Stimulated activated CD4-positive, alpha-beta T cell treated with anti-CD3 and anti-CD28 coated beads, Interleukin-12 subunit alpha, Interleukin-12 subunit beta, amount 100 ng/mL, for 24 hours (primary cell): ENCODE measurements around the gene CNTN4.
A peak's percentile ranks its signal among the peaks of the same experiment; 100 is the strongest.

Experiments
- DNase-seq, 2 experiments: peaks; one replicate each; pipeline ENCODE4 v3.0.0-alpha.2; 2020; ENCODE audit warnings: low read depth in 2 of 2

The CNTN4 gene

DNA sequence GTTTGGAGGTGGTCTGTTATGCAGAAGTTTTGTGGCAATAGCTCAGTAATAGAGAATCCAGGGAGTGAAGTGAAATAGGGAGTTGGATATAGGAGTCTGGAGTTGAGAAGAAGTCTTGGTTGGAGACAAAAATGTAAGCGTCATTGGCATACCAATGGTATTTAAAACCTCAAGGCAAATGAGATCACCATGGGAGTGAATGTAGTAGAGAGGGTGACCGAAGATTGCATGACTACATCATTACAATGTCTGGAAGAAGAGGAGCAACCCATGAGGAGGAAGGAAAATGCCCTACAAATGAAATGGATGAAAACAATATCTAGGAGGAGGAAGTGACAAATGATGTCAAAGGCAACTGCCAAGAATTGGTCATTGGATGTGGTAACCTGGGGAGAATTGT, 54.4 kb downstream of the CNTN4 start:
- DNase-seq = no peak

DNA sequence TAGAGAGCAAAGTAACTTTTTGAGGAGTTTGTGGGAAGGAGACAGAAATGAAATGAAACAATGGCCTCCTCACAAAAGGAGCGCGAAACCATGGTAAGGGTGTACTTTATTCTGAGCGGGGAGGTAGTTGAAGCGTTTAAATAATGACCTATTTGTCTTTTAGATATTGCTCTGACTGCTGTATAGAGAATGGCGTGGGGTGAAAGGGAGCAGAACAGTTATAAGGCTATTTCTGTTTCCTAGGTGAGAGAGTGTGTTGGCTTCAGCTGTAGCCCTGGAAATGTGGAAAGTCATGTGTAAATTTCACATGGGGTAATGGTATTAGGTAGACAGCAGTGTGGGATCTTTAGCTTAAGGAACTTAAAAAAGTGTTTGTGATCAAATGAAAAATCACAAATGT, 54.9 kb downstream of the CNTN4 start:
- no peak for DNase-seq

DNA sequence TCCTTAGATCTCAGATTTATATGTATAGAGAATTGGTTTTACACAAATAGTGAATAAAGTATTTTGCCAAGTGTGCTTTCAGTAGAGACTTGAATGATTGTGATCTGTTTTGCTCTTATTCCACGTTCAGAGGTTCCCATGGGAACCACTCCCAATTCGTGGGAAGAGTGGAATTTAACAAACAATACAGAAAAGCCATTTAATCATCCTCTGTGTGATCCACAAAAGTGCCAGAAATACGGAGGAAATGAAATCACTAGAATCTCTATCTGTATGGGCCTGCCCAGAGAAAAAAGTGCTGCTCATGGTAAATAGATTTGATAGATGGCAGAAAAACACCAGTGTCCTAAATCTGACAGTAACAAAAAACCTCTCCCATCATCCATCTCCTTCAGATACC, 56.0 kb downstream of the CNTN4 start:
- DNase-seq = no peak

DNA sequence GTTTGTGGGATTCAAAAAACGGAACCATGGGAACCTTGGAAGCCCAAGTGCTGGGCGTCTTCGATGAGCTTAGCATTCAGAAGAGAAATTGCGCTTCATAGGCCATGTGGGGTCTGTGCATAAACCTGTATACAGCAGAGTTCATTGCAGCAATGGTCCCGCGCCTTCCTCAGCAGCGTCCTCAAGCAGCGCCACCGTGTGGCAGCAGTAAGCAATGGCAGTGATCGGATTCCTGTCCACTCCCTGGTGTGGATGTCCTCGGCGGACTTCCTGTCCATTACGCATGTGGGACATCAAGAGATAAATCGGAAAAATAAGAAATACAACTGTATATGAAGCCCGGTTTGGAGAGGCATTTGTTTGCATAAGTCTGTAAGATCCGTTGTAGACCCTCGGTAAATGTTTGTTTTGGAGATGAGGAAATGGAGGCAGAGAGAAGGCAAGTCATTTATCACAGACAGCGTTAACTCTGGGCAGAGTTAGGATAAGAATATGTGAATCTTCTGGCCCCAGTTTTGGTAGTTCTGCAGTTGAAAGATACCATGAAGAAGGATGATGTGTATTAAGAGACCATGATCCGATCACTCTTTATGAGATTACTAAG, 57.7 kb downstream of the CNTN4 start:
- peak in 1 of 2 experiments; percentile 0 for DNase-seq

DNA sequence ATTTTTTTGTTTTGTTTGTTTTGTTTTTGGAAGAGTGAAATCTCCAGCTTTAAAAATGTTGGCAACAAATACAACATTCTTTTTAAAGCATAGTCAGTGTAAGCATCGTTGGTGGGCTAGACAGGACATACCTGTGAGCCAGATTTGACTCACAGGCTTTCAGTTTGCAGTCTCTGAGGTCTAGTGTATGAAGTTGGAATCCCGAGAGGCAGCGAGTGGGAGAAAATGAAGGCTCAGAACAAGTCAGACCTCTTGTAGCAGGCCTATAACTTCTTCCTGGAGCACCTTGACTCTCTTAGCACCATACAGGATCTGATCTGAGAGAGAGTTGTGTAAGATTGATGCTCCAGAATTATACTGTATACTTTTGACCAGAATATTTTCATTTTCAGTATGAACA, 60.2 kb downstream of the CNTN4 start:
- DNase-seq = no peak

DNA sequence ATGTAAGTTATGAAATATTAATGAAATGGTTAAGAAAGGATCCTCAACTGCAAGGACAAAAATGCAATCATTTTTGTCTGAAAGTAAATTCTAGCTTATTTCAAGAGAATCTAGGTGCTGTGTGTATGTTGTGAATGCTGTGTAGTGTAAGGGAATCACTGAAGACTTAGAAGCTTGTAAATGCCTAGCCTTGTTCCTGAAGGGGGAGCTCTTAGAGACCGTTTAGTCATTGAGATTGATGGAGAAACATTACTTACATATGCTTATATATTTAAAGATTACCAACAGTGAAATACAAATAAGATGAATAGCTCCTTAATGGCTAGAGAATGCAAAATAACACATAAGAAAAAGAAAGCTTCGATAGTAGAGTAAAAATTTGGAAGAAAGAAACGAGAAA, 67.9 kb downstream of the CNTN4 start:
- no peak for DNase-seq

DNA sequence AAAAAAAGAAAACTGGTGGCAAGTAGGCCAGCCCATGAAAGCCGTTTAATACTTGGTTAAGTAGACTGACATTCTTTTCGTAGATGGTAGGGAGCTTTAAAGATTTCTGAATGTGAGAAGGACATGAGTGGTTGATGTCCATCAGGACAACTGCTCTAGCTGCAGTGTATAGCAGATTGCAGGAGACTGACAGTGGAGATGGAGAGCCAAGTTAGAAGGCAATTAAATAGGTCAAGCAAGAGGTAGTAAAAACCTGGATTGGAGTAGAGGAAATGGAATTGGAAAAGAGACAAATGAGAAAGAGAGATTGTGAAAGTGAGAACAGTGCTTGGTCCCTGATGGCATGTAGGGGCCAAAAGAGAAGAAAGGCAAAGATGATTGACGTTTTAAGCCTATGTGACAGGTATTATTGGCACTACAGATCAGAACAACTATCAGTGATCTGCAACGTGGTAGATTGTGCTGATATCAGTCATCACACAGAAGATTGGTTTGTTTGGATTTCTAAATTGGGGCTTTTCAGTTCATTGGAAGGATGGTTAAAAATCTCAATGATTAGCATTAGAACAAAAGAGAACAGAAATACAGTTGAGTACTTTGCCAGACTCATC, 74.0 kb downstream of the CNTN4 start:
- DNase-seq = no peak

DNA sequence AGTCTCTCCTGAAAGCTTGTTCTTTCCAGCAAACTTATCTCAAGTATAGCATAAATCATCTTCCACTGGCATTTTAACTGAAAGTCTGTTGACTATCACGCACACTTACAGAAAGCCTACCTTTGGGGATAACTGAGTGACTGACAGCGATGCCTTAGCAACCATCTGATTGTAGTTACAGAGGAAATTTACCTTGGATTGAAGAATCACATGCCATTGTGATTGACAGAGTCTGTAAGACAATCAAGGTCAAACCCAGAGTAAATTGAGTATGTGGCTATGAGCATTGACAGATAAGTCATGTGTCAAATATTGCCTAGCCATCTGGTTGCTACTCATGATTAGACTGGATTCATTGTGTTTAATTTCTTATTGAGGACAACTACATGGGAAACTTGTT, 82.0 kb downstream of the CNTN4 start:
- no peak for DNase-seq

DNA sequence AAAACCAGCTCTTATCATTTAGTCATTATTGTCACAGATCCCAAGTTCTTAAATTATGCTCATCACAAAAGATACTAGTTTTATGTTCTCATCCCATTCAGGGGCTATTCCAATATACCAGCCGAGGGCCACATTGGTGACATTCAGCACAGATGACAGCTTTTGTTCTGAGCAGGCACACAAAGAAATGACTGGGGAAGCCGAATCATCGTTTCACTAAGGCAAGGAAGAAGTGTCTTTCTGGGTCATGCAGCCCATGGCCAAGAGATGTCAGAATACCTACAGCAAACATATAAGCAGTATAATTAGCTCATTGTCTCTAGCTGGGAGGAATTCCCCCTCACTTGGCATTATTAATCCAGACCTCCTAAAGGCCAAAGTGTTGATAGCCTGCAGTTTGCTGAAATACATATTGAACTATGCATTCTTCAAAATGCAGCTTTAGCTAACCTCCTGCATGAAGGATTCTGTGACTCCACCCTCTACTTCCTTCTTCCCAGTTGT, 100.2 kb downstream of the CNTN4 start:
- DNase-seq = no peak

DNA sequence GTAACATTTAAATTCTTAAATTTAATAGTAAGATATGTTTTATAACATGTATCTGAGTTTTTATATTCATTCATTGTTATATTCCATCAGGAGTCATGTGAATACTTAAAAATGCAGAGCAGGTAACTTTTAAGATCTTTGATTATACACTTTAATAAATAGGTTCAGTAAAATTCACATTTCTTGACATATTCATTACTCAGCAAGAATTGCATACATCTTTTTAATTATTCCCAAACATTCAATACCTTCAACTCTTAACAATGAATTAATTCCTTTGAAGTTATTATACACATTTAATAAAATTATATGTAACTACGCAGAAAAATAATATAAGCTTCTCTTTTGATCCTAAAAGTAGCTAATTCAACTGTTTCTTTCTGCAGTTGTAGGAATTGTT, 105.4 kb downstream of the CNTN4 start:
- DNase-seq = no peak

DNA sequence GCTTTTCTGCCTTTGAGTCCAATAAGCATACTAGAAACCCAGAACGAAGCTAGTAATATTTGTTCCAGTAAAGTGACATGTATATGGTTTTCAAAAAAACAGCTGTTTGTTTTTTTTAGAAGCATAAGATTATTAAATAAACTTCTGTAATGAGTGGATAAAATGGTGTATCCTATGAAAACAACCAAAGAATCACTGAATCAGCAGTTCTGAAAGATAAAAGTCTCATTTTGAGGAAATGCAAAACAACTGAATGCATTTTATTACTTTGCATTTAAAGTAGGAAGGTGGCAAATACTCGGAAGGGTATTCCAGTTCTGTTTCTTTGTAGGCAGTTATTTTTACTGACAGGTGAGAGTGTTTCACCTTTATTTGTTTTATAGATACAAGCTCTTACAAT, 107.0 kb downstream of the CNTN4 start:
- no peak for DNase-seq

DNA sequence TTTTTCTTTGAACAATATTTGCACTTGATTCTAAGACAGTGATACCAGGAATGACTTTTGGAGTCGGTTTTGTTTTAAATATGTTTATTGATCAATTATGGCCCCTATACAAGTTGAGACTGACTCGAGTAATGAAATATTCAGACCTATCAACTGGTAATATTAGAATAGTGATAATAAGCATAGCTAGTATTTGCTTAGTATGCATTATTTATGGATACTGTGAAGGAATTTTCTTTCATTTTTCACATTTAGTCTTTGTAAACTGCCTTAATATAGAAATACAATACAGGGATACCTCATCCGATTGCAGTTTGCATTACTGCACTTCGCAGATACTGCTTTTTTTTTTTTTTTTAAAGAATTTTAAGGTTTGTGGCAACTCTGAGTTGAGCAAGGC, 107.9 kb downstream of the CNTN4 start:
- no peak for DNase-seq

DNA sequence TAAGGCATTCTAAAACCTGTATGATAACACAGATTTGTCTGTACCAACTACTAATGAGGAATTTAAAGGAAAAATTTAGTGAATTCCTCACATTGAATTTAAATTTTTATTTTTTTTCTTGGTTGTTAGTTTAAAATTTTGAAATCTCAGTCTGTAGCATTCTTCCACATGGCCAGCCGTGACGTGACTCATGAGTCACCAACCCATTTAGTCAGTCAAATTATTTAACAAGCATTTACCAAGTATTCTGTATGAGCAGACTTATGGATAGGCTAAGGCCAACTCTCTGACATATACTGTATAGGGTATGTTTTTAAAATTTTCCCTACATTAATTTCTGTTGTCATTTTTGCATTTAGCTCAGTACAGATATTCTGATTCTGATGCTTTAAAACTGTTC, 112.9 kb downstream of the CNTN4 start:
- DNase-seq = no peak

DNA sequence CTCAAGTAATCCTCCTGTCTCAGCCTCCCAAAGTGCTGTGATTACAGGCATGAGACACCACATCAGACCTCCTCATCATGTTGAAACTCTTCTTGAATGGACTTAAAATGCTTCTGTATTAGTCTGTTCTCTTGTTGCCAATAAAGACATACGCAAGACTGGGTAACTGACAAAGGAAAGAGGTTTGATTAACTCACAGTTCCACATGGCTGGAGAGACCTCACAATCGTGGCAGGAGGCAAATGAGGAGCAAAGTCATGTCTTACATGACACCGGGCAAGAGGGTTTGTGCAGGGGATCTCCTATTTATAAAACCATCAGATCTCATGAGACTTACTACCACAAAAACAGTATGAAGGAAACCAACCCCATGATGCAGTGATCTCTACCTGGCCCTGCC, 113.5 kb downstream of the CNTN4 start:
- DNase-seq = no peak

DNA sequence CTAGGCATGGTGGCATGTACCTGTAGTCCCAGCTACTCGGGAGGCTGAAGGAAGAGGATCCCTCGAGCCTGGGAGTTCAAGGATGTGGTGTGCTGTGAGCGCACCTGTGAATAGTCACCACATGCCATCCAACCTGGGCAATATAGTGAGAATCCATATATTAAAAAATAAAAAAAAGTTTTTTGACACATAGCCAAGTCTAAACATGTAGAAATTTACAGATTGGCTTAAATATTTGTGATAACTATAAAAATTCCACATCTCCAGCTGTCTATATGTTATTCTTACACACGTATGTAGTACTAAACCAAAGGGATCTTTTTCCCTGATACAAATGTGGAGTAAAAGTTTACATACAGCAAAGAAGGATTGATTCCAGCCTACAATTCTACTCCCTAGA, 119.7 kb downstream of the CNTN4 start:
- DNase-seq = no peak

DNA sequence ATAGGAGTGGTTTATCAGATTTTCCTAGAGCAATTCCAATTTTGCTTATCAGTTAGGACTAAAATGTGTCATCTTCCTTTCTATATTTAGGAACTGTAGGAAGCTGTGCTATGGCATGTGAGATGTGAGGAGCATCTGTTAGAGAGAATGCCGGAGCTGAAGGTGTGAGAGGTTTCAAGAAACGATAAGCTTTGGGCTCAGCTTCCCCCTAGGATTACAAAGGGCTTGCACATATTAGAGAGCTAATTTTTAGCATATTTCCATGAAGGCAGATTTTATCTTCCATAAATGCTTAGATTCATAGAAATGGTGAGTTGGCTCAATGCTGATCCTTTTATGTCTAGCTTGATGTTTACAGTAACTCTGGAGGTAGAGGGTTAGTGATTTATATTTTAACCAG, 120.2 kb downstream of the CNTN4 start:
- no peak for DNase-seq

DNA sequence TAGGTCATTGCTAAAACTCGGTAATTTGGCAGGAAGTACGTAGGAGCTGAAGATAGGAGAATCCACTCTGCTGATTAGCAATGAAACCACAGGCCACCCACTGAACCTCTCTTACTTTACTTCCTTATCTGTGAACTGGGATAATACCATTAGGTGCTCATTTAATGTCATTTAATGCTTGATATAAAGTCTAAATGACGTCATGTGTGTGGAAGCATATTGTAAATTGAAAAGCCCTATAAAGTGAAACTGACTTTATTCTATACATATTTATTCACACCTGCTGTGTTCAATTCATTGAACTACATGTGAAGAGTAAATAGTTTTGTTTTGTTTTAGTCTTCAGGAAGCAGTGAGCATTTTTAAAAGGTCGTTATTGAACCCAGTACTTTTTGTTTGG, 137.5 kb downstream of the CNTN4 start:
- DNase-seq = no peak

DNA sequence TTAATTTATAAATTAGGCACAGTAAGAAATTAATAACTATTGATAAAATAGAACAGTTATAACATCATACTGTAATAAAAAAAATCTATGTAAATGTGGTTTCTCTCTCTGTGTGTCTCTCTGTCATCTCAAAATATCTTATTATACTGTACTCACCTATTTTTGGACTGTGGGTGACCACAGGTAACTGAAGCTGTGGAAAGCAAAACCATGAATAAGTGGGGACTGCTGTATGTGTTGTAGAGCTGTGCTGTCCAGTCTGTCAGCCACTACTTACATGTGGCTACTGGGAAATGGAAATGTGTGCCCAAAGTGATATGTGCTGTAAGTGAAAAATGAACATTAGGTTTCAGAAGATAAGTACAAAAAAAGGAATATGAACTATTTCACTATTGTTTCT, 145.5 kb downstream of the CNTN4 start:
- no peak for DNase-seq

DNA sequence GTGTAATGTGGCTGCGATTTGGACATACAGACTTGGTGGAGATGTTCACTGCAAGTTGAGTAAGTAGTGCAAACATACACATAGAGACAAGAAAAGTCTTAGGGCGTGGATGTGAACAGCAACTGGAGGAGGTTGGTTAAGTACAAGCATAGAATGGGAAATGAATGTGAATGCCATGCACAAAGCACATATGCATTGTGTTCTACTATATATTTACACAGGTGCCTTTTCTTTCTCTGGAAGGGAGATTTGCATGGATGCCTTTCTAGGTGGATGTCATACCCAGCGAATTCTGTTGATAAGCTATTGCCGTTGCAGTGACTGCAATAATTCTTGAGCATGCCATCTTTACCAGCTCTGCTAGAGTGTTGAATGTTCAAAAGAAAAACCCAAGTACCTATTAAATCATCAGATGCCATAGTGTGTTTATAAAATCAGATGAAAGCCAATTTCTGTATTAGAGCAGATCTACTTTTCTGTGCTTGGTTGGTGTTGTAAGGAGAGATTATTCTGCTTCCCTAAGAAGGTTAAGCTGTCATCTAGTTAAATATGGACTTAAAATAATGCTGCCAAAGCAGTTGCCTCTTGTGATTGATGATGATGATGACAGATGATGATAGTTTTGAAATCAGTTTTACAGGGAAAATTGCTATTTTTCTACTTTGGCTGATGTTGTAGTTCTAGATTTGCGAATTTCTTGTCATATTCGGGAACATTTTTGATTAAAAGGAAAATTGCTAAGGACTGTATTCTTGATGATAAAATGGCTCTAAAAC, 148.4 kb downstream of the CNTN4 start:
- no peak for DNase-seq

DNA sequence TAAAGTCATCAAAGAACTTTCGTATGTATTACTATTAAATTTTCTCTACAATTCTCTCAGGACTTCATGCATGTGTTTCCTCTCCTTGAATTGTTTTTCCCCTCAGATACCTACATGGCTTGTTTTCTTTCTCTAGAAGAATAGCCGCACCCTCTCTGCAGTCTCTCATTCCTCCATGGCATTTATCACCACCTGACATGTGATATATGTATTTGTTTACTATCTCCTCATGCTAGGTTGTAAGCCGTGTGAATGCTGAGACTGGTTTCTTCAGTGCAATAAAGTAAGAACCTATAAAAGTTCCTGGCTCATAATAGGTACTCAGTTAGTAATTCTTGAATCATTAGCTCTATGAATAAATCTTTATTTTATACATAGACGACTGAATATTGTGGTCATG, 149.2 kb downstream of the CNTN4 start:
- no peak for DNase-seq

DNA sequence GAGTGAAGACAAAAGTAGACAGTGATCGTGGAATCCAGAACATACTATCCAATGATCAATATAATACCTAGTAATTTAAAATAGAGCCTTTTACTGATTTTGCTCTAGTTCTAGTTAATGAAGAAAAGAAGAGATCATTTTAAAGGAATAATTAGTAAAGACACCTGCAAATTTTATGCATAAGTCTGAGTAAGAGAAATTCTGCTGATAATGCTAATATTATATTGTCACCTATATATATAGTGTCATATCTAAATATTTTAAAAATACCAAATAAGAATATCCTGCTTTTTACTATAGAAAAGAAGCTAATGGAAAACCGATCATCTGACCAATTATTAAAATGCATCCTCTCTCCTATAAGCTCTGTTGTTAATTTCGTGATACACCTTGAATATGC, 152.1 kb downstream of the CNTN4 start:
- no peak for DNase-seq

DNA sequence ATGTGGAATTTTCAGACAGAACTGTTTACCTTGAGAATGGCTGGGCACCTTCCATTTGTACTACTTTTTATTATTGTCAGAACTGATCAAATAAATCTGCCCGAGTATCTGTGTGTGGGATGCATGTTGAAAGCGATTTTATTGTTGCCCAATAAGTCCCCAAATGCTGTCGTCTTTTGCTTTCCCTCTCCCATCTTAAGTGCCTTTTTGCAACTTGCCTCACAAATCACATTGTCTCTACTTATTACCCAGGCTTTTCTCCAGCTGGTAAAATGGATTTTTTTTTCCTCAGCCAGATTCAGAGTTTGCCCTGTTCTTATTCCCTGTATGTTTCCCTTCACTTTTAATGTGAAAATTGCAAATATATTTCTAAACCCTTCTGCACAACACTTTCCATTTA, 163.1 kb downstream of the CNTN4 start:
- no peak for DNase-seq

DNA sequence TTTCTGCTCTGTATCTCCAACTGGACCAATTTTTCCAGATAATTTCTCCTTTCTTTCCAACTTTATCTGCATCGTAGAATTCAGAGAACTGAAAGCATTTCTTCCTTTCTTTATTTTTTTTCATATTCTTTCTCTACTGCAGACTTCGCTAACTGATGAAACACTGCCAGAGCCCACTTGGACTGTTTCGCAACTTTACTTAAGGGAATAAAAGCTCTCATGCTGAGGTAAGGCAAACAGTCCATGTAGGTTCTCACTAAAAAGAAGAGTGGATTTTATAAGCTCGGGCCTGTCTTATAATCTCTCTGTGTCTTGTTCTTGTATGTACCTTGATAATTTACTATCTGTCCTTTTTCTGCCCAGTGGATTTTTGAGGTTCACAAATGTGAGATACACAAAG, 163.5 kb downstream of the CNTN4 start:
- DNase-seq = no peak
